ENCODE results near the gene SPON1. TPM values are rescaled to one million over a fixed set of nuclear protein-coding genes. Genes with fewer than 3 reads are reported as not detected.
"Not testable (repeated sequence)": the region's sequence is repeated elsewhere in the genome, so short reads cannot be mapped to it uniquely, and the experiment has no call there.

SPON1 gene
- total and polyA plus RNA-seq, 2 donors (not counting 1 experiment from before 2014, with no cell fraction given), result 0.30 TPM; not detected in 1

- ATAC-seq (ENCODE audit: low read depth), result no peak
- Histone ChIP-seq H4K20me1 (ENCODE audit: control insufficient read depth, insufficient read depth, low read length, poor library complexity, severe bottlenecking) (peaks cover 10% of the 10 kb centered on the region), H3K4me1 (ENCODE audit: control insufficient read depth in 2 of 2, insufficient read depth in 2 of 2, low read length in 2 of 2) (peaks cover 23 to 27% of the 10 kb centered on the region in 2 donors), H3K4me2 (replicated peaks; ENCODE audit: low read depth, low read length, poor library complexity, severe bottlenecking) (no peak overlapping the region), H3K36me3 (replicated peaks in 1 of 2; ENCODE audit: control extremely low read depth in 1 of 2, control insufficient read depth in 1 of 2, extremely low read depth in 1 of 2, insufficient read depth in 2 of 2, low read length in 1 of 2) (peaks cover 3 to 23% of the 10 kb centered on the region in 2 experiments), H3K9me3 (ENCODE audit: control extremely low read depth in 1 of 3, control insufficient read depth in 2 of 3, insufficient read depth in 1 of 3, low read length in 2 of 3) (peaks cover 0 to 6% (median 0%) of the 10 kb centered on the region in 3 donors), H3K27ac (ENCODE audit: low read length in 2 of 2) (no peak overlapping the region), H3K4me3 (ENCODE audit: control extremely low read depth in 1 of 5, extremely low read depth in 1 of 5, insufficient read depth in 1 of 5, low read depth in 2 of 5, low read length in 4 of 5) (no peak overlapping the region), H3K27me3 (replicated peaks in 1 of 4; ENCODE audit: control extremely low read depth in 1 of 4, control insufficient read depth in 3 of 4, insufficient read depth in 4 of 4, low read length in 3 of 4) (no peaks in the 10 kb centered on the region), H3K79me2 (ENCODE audit: control insufficient read depth, insufficient read depth, low read length) (no peaks in the 10 kb centered on the region), H3K9ac (ENCODE audit: low read length) (no peak overlapping the region), H2AFZ (ENCODE audit: insufficient read depth, low read depth, low read length, poor library complexity, severe bottlenecking) (no peak overlapping the region)
- intact Hi-C loops (cut with micrococcal nuclease), result no loop called here
- DNase-seq, result no peak
- no peaks in the 10 kb centered on the region for H3K27me3 Mint-ChIP-seq
- CTCF ChIA-PET, result interaction anchor here (1.8 kb wide), 1 partner anchor 26 kb away, joined by 5 read pairs; no protein-coding TSS in a partner anchor
- peak overlapping the region; percentile 17 for H3K27ac Mint-ChIP-seq
- H3K9me3 Mint-ChIP-seq (ENCODE audit: insufficient read depth), result no peaks in the 10 kb centered on the region
- no peak overlapping the region for H3K4me3 Mint-ChIP-seq
- no peak for TF ChIP-seq EZH2 (IDR thresholded peaks at IDR 0.05; ENCODE audit: borderline replicate concordance, insufficient read depth, low read depth, low read length, poor library complexity, severe bottlenecking)
- TF ChIP-seq CTCF (IDR thresholded peaks at IDR 0.05), result no peak
- peaks cover 49% of the 10 kb centered on the region for H3K4me1 Mint-ChIP-seq
- POLR2A ChIA-PET, result interaction anchor here (0.7 kb wide), 1 partner anchor 104 kb away, joined by 3 read pairs; no protein-coding TSS in a partner anchor
These were observed 312.6 kb downstream of the SPON1 start for GRCh38 chr11:14275076-14275475.

DNA sequence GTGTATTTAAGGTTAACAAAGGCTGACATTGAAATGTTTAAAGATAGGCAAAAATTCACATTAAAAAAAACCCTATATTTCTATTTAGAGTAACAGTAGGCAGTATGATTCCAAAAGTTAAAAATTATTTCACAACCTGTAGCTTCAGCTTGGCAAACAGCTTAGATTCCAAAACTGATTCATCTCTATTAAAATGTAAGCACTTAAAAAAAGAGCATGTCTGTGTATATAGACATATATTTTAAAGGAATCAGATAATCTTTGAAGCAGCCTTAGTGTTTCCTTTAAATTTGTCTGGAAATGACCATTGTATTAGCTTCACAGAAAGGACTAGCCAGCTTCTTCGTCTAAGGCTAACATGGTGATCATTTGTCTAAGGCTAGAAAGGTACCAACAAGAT is 316.3 kb downstream of the SPON1 start:
- H2AFZ ChIP-seq (ENCODE audit: insufficient read depth, low read depth, low read length, poor library complexity, severe bottlenecking); H3K27ac ChIP-seq (ENCODE audit: low read length in 2 of 2); H4K20me1 ChIP-seq (ENCODE audit: control insufficient read depth, insufficient read depth, low read length, poor library complexity, severe bottlenecking); H3K4me2 ChIP-seq (replicated peaks; ENCODE audit: low read depth, low read length, poor library complexity, severe bottlenecking); H3K79me2 ChIP-seq (ENCODE audit: control insufficient read depth, insufficient read depth, low read length); DNase-seq; H3K27me3 ChIP-seq (replicated peaks in 1 of 4; ENCODE audit: control extremely low read depth in 1 of 4, control insufficient read depth in 3 of 4, insufficient read depth in 4 of 4, low read length in 3 of 4); H3K27ac Mint-ChIP-seq; H3K9me3 Mint-ChIP-seq (ENCODE audit: insufficient read depth); POLR2A ChIA-PET; H3K4me3 Mint-ChIP-seq; H3K4me3 ChIP-seq (ENCODE audit: control extremely low read depth in 1 of 5, extremely low read depth in 1 of 5, insufficient read depth in 1 of 5, low read depth in 2 of 5, low read length in 4 of 5); H3K4me1 ChIP-seq (ENCODE audit: control insufficient read depth in 2 of 2, insufficient read depth in 2 of 2, low read length in 2 of 2); H3K27me3 Mint-ChIP-seq; ATAC-seq (ENCODE audit: low read depth); intact Hi-C loops (cut with micrococcal nuclease); H3K9ac ChIP-seq (ENCODE audit: low read length); H3K9me3 ChIP-seq (ENCODE audit: control extremely low read depth in 1 of 3, control insufficient read depth in 2 of 3, insufficient read depth in 1 of 3, low read length in 2 of 3): not testable (repeated sequence)
- H3K36me3 ChIP-seq (replicated peaks in 1 of 2; ENCODE audit: control extremely low read depth in 1 of 2, control insufficient read depth in 1 of 2, extremely low read depth in 1 of 2, insufficient read depth in 2 of 2, low read length in 1 of 2), result peaks cover 3 to 42% of the 10 kb centered on the region in 2 experiments
- H3K4me1 Mint-ChIP-seq, result peaks cover 22% of the 10 kb centered on the region
- 100% methylated on average over 1 of the region's 1 CpG for WGBS (ENCODE audit: insufficient coverage)
- CTCF ChIA-PET, result interaction anchor here (0.9 to 1.7 kb wide), 2 partner anchors 91 to 177 kb away, joined by 3 read pairs; no protein-coding TSS in a partner anchor

All from B cell (primary cell).